Measurements from ENCODE around the gene LPAR4. TPM values are rescaled to one million over a fixed set of nuclear protein-coding genes. Genes with fewer than 3 reads are reported as not detected.

The LPAR4 gene
- polyA plus RNA-seq, 1 donor from 2014 or later = 2.8 TPM

DNA sequence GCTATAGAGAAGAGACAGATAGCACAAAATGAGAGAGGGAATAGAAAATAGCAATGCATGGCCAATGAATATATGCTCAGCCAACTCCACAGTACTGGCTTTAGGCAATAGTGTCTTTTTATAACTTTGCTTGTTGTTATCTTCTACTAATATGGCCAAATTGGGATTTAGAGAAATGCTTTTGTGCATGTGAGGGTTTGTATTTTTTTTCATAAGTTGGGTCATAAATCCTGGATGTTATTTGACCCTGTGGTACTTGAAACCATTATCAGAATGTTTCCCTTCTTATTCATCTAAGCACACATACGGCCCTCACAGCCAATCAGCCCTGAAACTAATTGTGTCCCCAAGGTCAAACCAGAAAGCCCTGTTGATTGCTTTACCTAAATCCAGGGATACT lies 35.2 kb upstream of the LPAR4 start:
- H4K20me1 ChIP-seq (ENCODE audit: insufficient read depth) = no peaks in the 10 kb centered on the region
- no peaks in the 10 kb centered on the region for H3K36me3 ChIP-seq (ENCODE audit: insufficient read depth, low read length)
- H3K9ac ChIP-seq (ENCODE audit: low read length) = no peak overlapping the region
- no peaks in the 10 kb centered on the region for H3K9me3 ChIP-seq (ENCODE audit: low read length)
- H2AFZ ChIP-seq (ENCODE audit: low read depth, low read length) = no peak overlapping the region
- H3F3A ChIP-seq (ENCODE audit: insufficient read depth, low read length, poor library complexity, severe bottlenecking) = no peaks in the 10 kb centered on the region
- H3K4me3 ChIP-seq (ENCODE audit: low read length) = no peak overlapping the region
- H3K79me2 ChIP-seq (replicated peaks; ENCODE audit: insufficient read depth, low read length) = no peaks in the 10 kb centered on the region
- H3K27me3 ChIP-seq (ENCODE audit: insufficient read depth, low read depth, low read length) = no peaks in the 10 kb centered on the region
- H3K9me2 ChIP-seq (ENCODE audit: insufficient read depth, low read length) = no peaks in the 10 kb centered on the region
- TF ChIP-seq EZH2 (IDR thresholded peaks at IDR 0.05; ENCODE audit: borderline replicate concordance, insufficient read depth, low read length, poor library complexity, severe bottlenecking) (no peak), EP300 (conservative IDR thresholded peaks at IDR 0.05; ENCODE audit: poor library complexity, severe bottlenecking) (no peak), POLR2AphosphoS5 (IDR thresholded peaks at IDR 0.05) (no peak), MXI1 (conservative IDR thresholded peaks at IDR 0.05; ENCODE audit: poor library complexity, severe bottlenecking) (no peak), RAD21 (conservative IDR thresholded peaks at IDR 0.05) (no peak), TAF1 (IDR thresholded peaks at IDR 0.05; ENCODE audit: low read depth) (no peak), SMC3 (conservative IDR thresholded peaks at IDR 0.05; ENCODE audit: poor library complexity) (no peak)
- TF ChIP-seq, protein P1, sequence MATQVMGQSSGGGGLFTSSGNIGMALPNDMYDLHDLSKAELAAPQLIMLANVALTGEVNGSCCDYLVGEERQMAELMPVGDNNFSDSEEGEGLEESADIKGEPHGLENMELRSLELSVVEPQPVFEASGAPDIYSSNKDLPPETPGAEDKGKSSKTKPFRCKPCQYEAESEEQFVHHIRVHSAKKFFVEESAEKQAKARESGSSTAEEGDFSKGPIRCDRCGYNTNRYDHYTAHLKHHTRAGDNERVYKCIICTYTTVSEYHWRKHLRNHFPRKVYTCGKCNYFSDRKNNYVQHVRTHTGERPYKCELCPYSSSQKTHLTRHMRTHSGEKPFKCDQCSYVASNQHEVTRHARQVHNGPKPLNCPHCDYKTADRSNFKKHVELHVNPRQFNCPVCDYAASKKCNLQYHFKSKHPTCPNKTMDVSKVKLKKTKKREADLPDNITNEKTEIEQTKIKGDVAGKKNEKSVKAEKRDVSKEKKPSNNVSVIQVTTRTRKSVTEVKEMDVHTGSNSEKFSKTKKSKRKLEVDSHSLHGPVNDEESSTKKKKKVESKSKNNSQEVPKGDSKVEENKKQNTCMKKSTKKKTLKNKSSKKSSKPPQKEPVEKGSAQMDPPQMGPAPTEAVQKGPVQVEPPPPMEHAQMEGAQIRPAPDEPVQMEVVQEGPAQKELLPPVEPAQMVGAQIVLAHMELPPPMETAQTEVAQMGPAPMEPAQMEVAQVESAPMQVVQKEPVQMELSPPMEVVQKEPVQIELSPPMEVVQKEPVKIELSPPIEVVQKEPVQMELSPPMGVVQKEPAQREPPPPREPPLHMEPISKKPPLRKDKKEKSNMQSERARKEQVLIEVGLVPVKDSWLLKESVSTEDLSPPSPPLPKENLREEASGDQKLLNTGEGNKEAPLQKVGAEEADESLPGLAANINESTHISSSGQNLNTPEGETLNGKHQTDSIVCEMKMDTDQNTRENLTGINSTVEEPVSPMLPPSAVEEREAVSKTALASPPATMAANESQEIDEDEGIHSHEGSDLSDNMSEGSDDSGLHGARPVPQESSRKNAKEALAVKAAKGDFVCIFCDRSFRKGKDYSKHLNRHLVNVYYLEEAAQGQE (IDR thresholded peaks at IDR 0.05; ENCODE audit: borderline replicate concordance) = no peak
- TF ChIP-seq, protein P2, sequence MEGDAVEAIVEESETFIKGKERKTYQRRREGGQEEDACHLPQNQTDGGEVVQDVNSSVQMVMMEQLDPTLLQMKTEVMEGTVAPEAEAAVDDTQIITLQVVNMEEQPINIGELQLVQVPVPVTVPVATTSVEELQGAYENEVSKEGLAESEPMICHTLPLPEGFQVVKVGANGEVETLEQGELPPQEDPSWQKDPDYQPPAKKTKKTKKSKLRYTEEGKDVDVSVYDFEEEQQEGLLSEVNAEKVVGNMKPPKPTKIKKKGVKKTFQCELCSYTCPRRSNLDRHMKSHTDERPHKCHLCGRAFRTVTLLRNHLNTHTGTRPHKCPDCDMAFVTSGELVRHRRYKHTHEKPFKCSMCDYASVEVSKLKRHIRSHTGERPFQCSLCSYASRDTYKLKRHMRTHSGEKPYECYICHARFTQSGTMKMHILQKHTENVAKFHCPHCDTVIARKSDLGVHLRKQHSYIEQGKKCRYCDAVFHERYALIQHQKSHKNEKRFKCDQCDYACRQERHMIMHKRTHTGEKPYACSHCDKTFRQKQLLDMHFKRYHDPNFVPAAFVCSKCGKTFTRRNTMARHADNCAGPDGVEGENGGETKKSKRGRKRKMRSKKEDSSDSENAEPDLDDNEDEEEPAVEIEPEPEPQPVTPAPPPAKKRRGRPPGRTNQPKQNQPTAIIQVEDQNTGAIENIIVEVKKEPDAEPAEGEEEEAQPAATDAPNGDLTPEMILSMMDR (IDR thresholded peaks at IDR 0.05; ENCODE audit: poor library complexity, severe bottlenecking) = no peak
- no peak overlapping the region for H3K27ac ChIP-seq (ENCODE audit: low read length)
- no peak overlapping the region for H3K4me2 ChIP-seq (ENCODE audit: low read length)

DNA sequence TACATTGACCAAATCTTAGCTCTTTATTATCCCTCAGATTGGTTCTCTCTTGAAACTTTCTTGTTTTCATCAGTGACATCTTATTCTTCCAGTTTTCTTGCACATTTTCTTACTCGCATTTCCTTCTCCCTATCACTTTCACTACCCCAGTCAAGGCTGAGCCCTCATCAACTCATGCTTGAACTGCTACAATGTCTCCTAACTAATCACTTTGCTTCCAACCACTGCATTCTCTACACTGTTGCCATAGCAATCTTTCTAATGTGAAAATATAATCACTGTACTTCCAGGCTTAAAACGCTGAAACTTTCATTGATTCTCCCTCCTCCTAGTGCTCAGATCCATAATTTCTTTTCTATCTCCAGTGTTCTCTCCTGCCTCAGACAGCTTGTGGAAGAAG lies 22.2 kb upstream of the LPAR4 start:
- Histone ChIP-seq H2AFZ (ENCODE audit: low read depth, low read length) (no peak overlapping the region), H3K9me2 (ENCODE audit: insufficient read depth, low read length) (no peaks in the 10 kb centered on the region), H3K27ac (ENCODE audit: low read length) (peak overlapping the region; percentile 28), H3K27me3 (ENCODE audit: insufficient read depth, low read depth, low read length) (no peaks in the 10 kb centered on the region), H3K9ac (ENCODE audit: low read length) (no peak overlapping the region), H4K20me1 (ENCODE audit: insufficient read depth) (no peaks in the 10 kb centered on the region), H3K9me3 (ENCODE audit: low read length) (no peaks in the 10 kb centered on the region), H3K4me2 (ENCODE audit: low read length) (no peak overlapping the region), H3K79me2 (replicated peaks; ENCODE audit: insufficient read depth, low read length) (no peaks in the 10 kb centered on the region), H3K36me3 (ENCODE audit: insufficient read depth, low read length) (no peaks in the 10 kb centered on the region), H3F3A (ENCODE audit: insufficient read depth, low read length, poor library complexity, severe bottlenecking) (no peaks in the 10 kb centered on the region), H3K4me3 (ENCODE audit: low read length) (peak overlapping the region; percentile 18)
- TF ChIP-seq MXI1 (conservative IDR thresholded peaks at IDR 0.05; ENCODE audit: poor library complexity, severe bottlenecking) (no peak), EZH2 (IDR thresholded peaks at IDR 0.05; ENCODE audit: borderline replicate concordance, insufficient read depth, low read length, poor library complexity, severe bottlenecking) (no peak), RAD21 (conservative IDR thresholded peaks at IDR 0.05) (peak; percentile 16)
- TF ChIP-seq, protein P2 (IDR thresholded peaks at IDR 0.05; ENCODE audit: poor library complexity, severe bottlenecking) = no peak

Data from neural cell (in vitro differentiated cells).